HG02870 (cell line): ENCODE measurements around the gene ARHGAP6.
"Not testable (repeated sequence)": the region's sequence is repeated elsewhere in the genome, so short reads cannot be mapped to it uniquely, and the experiment has no call there.

Experiments
- ATAC-seq: cut with Tn5 transposase; IDR thresholded peaks from one replicate; pipeline ENCODE4 v1.9.1; 2021; ENCODE audit warnings: mild to moderate bottlenecking, moderate library complexity; ENCODE audit not compliant: unreplicated experiment

Gene ARHGAP6

DNA sequence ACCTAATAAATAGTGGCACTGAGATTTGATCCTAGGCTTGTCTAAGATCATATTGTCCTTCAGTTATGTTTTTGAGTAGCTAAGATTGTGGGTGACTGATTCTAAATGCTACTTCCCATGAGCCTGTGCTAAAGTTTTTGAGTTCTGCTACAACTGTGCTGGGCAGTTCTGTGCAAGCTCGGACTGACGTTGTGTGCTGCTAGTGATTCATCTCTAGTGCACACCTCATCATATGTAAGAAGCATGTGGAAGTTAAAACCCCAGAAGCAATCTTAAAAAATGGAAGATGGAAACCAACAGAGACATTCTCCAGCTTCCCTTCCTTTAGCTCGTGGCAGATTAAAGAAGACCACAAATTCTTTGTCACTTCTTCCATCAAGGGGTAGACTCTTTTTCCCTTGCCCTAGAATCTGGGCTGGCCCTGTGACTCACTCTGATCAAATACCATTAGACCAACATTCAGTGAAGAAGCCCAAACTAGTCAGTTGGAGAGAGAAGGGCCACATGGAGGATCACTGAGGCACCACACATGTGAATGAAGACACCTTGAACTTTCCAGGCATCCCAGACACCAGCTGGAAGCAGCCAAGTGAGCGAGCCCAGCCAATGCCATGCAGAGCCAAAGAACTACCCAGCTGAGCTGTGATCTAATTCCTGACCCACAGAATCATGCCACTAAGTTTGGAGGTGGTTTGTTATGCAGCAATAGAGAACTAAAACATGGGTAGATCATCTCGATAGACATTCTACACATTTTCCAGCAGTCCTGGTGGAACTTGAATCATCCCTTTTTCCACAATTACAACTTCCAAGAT lies 16.8 kb downstream of the ARHGAP6 start:
- ATAC-seq, result no peak

DNA sequence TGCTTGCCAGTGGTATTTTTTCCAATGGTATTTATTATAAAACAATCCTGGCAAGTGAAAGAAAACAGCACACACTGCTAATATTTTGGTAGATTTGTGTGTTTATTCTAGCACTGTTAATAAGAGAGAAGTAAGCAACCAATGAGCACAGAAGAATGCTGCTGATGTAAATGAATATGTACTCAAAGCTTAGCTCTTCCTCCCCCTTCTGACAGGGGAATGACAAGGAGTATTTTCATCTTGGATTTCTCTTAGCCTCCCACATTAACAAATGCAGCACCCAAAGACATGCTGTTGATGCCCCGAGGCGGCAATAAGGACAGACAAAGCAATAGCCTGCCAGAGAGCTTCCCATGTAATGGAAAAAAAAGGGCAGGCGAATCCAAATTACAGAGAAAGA lies 18.6 kb downstream of the ARHGAP6 start:
- ATAC-seq, result no peak

DNA sequence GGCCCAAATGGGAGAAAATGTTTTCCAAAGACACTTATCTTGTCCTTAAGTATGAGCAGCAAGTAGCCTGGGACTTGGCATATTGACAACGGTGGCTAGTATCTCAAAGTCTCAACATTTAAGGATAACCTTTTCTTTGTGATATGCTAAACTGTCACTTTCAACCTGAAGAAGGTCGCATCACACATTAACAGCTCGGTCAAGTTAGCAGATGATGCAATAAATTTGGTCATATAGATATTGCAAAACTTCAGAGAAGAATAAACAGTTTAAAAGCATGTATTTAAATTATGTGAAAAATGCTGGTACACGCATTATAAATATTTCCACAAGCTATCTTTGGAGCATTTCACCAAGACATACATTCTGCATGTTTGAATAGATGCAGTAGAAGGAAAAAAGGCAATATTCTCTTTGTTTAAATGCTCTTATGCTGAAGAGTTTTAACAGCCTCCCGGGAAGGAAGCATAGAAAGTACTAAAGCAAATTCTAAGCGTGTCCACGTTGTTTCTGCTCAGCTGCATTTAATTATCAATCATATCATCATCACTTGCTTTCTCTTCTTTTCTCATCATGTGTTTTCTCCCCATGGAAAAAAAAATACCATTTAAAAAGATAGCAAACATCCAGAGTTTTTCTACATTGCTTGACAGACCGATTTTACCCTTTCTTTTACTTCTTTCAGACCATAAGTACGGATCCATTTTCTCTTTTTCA lies 24.2 kb downstream of the ARHGAP6 start:
- ATAC-seq, result no peak

DNA sequence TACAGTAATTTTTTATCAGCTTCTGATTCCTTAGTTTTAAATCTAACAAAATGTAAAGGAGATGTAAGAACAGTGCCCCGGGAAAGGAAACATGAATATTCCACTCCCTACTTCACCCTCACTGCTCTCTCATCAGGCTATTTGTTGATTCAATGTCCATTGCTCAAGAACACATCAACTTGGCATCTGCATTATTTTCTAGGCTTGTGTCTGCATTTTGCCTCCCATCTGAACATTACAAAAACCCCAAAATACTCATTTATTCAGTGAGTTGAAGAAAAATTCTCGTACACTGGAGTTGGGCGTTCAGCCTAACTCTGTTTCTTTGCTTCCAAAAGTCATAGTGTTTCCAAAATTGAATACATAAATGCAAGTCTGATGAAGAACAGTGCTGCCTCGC lies 25.6 kb downstream of the ARHGAP6 start:
- ATAC-seq, result no peak

DNA sequence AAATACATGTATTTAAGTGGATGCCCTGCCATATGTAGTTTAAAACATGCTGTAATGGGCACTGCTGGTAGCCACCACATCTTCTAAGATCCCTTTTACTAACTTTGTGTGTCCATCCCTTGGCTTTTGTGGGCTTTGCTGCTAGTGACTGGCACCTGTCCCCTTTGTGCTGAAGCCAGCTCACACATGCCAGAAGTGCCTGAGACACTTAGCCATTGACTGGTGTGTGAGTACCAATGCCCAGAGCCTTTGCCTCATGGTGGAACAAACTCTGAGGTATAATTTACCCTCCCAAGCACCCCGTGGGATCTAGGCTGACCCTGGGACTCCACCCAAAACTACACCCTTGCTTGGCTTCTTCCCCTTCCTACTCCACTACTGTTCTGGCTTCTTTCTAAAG lies 33.0 kb downstream of the ARHGAP6 start:
- no peak for ATAC-seq

DNA sequence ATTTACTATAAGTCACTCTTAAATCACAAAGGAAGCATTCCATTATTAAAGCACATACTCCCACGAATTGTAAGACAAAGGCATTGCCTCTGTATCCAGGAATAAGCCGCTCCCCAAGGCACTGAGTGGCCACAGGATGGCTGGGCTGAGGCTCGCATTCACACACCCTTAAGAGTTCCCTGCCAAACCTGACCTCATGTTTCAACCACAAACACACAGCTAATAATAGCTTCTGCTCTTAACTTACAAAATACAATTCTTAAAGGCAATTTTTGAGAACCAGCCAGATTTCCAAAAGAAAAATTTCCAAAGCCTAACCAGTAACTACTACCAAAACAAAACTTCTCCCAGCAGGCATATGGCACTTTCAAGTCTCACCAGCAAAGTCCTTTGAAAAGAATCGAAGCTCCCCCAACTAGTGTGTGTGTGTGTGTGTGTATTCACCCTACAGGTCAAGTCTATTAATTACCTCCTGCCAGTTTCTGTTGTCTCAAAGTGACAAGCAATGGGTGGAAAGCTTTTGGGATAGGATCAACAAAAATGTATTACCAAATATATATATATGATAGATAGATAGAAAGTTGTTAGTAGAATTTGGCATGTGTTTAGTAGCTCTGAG lies 36.0 kb downstream of the ARHGAP6 start:
- ATAC-seq, result peak; percentile 85

DNA sequence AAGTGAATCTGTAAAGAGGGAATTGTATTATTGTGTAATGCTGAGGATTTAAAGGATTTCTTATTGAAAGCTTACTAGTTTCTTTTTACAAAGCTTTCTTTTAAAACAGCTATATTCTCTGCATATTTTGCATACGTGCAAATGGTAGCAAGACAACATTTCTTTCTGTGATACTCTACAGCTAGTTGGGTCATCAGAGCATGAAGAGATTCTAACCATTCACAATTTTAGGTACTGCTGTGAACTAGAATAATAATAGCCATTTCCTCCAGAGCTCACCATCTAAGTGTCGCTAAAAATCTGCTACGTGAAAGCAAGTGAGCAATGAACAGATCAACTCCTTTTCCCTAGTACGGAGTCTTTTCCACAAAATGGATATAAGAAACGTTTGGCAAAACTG lies 37.3 kb downstream of the ARHGAP6 start:
- no peak for ATAC-seq

DNA sequence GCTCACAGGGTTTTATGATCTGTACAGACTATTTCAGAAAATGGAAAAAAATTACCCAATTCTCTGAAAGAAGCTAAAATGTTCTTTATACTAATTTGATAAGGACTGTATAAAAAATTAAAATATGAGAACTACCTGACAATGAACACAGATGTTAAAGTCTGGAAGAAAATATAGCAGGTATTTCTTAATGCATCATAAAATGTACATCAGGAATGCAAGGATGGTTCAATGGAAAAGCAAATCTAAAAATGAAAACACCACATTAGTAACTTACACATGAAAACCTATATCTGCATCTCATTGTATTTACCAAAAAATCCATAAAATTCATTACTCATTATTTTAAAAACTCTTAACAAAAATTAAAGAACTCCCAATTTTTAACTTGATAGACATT lies 39.4 kb downstream of the ARHGAP6 start:
- no peak for ATAC-seq

DNA sequence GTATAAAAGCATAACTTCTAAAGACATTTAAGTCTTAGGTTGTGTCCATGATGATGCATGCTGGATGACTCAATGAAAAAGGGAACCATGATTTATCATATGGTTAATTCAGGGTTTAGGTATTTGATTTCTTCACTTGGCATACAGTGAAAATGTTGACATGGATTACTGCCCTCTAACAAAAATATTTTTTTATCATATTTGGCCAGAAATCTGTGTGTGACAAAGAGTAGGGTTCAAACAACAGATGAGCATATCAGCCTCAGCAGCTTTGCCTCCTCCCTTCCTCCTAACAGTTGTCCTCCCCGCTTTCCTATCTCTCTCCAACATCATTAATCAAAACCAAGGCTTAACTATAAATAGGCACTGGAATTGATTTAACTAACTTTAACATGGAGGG lies 46.3 kb downstream of the ARHGAP6 start:
- ATAC-seq, result no peak

DNA sequence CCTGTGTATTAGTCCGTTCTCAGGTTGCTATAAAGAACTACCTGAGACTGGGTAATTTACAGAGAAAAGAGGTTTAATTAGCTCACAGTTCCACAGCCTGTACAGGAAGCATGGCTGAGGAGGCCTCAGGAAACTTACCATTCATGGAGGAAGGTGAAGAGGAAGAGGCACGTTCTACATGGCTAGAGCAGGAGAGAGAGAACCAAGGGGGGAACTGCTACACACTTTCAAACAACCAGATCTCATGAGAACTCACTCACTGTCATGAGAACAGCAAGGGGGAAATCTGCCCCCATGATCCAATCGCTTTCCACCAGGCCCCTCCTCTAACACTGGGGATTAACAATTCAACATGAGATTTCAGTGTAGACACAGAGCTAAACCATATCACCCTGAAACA lies 51.5 kb downstream of the ARHGAP6 start:
- not testable (repeated sequence) for ATAC-seq

DNA sequence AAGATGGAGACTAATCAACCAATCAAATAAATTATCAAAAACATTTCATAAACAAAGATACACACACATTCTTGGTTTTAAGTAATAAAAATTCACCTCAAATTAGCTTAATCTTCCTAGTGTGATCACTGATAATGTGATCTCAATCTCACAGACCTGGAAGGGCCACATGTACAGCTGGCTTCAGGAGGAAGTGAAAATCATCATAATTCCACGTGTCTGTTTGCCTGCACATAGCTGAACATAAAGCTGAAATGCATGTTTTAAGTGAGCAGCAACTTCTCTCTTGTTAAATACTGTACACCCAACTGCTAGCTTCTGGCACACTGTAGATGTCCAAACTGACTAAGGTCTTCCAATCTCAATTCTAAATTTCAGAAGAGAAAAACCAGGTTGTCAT lies 53.8 kb downstream of the ARHGAP6 start:
- no peak for ATAC-seq

DNA sequence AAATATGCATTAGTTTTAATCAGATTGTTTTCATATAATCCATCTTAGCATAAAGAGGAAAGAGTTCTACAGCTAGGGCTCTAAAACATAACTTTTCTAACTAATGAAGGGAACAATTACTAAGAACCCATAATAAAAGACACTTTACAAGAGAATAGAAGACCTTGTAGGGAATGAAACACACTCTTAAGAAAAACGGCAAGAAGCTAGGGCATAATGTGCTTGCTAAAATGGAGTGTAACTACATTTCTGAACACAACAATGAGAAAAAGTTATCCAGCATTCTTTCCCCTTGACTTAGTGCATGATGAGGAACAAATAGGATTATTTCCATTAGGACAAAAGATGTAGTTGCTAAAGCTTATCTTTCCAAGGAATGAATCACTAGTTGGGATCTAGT lies 54.6 kb downstream of the ARHGAP6 start:
- no peak for ATAC-seq

DNA sequence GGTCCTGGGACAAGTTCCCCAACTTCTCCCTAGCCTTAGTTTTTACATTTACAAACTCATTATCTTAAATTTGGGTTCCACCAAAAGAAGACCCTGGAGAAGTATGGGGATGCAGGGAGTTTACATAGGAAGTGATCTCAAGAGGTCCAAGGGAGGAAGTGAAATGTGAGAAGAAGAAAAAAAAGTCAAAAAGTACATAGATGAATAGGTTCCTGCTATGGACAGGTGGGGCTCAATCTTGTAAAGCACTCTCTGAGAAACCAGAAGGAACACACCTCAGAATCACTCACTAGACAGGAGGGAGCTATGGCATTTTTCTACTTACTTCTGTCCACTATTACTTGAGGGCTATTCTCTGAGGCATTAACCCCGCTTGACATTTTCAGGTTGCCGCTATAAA lies 56.6 kb downstream of the ARHGAP6 start:
- peak; percentile 86 for ATAC-seq

DNA sequence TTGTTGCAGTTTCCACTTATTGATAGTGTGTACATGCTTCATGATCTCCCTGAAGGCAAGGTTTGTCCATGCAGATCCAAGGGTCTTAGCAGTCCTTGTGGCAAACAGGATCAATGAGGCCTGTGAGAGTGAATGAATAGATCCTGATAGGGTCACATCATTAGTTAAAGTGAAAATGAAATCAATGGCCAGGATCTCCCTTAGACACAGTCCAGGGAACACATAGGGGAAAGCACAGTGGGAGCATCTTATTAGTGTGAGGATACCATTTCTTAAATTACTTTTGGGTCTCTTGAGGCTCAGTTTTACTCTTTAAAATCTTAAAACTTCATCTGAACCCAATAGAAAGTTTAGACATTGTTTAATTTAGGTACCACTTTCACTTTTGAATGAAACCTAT lies 59.3 kb downstream of the ARHGAP6 start:
- ATAC-seq, result no peak

DNA sequence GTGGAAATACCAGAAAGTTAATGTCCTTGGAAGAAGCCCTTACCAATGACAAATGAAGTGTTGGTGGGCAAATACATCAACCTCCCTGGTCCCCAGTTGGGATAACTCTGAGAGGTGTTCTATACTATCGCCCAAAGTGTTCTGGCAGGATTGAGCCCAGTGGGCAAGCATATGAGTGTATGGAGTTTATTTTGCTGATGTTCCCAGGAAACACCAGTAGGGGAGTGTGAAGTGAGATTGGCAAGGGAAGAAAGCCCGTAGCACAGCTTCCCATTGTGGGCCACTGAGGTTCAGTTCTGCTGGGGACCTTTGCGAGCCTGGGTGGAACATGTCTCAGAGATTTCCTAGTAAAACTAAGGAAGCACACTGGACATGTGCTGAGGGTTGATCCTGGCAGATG lies 65.1 kb downstream of the ARHGAP6 start:
- no peak for ATAC-seq

DNA sequence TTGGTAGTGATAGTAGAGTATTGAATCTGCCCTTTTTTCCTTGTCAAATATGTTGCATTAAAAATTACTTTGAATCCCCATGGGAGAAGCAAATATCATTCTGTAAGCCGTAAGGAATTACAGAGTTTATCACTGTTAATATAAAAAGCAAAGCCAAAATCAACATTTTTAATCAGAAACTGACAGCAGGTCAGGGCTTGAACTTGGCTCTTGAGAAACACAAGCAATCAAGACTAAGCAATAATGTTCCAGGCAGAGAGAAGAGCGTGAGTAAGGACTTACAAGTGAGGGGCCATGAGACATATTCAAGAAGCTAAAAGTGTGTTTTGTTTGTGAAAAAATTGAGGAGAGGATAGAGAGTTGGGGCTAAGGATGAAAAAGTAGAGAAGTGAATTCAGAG lies 68.2 kb downstream of the ARHGAP6 start:
- ATAC-seq, result no peak

DNA sequence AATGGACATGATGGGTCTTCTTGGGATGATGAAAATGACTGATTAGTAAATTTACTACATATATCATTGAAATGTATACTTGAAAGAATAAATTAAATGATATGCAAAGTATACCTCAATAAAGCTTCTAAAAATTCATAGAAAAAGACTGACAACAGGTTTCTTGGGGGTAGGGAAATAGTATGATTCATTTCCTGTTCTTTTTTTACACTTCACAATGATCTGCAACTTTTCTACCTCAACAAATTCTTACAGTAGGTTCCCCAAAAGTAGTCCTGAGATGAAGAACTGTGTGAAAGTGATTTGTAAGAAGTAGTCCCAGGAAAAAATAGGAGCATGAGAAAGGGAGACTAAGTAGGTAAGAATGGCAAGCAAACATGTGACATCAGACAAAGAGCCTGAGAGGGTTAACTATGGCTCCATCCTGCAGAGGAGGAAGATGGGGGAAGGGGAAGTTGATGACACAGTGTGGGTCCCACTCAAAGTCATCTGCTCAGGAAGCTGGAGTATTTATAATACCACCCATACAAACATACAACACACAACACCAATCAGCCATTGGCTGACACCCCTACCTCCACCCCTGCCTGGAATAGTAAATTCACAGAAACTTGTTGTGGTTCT lies 73.9 kb downstream of the ARHGAP6 start:
- no peak for ATAC-seq

DNA sequence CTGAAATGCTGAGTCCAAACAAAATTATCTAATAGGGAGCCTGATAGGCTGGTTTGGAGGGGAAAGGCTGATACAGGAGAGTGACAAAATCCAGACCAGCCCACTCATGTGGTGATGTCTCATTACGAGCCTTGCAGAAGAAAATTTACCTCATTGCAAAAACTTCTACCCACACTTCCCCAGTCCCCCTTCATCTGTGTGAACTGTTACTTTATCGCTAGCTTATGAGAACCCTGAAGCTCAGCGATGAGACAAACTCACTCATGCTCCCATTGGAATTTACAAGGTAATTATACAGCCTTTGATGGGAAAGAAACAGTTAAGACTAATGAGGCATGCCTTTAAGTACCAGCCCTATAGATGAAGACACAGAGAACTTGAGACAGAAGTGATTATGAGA lies 76.1 kb downstream of the ARHGAP6 start:
- ATAC-seq, result no peak

DNA sequence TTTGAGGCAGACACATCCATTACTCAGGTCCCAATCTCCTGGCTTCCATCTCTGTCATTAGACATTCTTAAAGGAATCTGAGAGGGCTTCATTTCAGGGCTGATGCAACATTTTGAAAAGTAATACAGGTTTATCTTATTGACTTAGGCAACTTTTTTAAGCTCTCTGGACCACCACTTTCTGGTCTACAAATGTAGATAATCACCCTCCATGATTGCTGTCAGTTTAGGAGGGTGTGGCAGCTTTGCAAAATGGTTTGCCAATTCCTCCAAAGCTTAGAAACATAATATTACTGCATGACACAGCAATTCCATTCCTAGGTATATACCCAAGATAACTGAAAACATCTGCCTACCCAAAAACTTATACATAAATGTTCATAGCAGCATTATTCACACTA lies 77.6 kb downstream of the ARHGAP6 start:
- ATAC-seq, result no peak

DNA sequence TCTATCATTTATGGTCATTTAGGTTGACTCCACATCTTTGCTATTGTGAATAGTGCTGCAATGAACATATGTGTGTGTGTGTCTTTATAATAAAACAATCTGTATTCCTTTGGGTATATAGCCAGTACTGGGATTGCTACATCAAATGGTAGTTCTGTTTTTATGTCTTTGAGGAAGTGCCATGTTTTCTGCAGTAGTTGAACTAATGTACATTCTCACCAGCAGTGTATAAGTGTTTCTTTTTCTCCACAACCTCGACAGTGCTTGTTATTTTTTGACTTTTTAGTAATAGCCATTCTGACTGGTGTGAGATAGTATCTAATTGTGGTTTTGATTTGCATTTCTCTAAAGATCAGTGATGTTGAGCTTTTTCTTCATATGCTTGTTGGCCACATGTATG lies 80.5 kb downstream of the ARHGAP6 start:
- no peak for ATAC-seq

DNA sequence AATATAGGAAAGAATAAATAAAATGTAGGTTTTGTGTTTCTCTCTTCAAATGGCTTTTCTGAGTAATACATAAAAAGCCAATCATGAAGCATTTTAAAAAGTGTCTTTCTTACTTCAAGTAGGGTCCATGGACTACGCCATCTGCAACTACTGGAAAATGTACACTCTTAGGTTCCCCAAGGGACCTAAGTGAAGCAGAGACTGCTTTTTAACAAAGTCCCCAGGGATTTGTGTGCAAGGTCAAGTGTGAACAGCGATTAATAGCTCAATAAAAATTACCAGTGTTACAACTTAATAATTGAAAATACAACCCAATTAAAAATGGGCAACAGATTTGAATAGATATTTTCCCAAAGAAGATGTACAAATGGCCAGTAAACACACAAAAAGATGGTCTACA lies 84.9 kb downstream of the ARHGAP6 start:
- ATAC-seq, result no peak
